ENCODE results near the gene DPH5.

The DPH5 gene

DNA sequence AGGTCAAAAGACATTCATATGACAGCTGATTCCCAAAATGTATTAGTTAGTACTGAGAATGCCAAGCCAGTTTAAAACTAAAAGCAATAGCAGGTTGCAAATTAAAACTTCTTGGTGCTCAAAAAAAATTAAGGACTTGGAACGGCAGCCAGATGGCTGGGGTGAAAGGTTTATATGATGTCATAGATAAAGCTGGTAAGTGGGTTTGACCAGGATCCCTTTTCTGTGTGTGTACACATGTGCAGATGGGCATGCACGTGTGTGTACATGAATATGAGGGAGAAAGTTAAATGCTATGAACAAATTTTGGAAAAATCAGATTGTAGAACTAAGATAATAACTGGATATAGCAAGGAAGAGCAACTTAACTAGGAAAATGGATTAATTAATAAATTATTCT lies 39.1 kb upstream of the DPH5 start:
- no peak for DNase-seq (ENCODE audit: low read depth)
- TF ChIP-seq, protein P1, sequence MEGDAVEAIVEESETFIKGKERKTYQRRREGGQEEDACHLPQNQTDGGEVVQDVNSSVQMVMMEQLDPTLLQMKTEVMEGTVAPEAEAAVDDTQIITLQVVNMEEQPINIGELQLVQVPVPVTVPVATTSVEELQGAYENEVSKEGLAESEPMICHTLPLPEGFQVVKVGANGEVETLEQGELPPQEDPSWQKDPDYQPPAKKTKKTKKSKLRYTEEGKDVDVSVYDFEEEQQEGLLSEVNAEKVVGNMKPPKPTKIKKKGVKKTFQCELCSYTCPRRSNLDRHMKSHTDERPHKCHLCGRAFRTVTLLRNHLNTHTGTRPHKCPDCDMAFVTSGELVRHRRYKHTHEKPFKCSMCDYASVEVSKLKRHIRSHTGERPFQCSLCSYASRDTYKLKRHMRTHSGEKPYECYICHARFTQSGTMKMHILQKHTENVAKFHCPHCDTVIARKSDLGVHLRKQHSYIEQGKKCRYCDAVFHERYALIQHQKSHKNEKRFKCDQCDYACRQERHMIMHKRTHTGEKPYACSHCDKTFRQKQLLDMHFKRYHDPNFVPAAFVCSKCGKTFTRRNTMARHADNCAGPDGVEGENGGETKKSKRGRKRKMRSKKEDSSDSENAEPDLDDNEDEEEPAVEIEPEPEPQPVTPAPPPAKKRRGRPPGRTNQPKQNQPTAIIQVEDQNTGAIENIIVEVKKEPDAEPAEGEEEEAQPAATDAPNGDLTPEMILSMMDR (IDR thresholded peaks at IDR 0.05; ENCODE audit: insufficient read depth, low read depth, low read length, missing control alignments): no peak
- no peak overlapping the region for H3K4me3 ChIP-seq (ENCODE audit: low read length)

DNA sequence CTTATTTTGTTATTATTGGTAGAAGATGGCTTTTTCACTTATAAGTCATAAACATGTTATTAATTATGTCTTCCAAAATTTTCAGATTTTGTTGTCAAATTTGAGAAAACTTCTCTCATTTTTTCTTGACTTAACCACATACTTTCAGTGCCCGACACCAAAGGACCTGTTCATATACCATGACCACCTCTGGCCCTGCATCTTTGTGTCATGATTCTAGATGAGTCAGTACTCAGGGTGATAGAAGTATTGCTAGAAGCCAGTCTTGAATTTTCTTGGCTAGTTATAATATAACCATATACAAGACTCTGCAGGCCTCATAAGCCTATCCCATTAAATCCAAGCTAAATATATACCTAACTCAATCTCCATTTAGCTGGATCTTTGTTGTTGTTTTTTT lies 35.4 kb upstream of the DPH5 start:
- DNase-seq (ENCODE audit: low read depth): no peak
- TF ChIP-seq, protein P1 (IDR thresholded peaks at IDR 0.05; ENCODE audit: insufficient read depth, low read depth, low read length, missing control alignments): no peak
- no peak overlapping the region for H3K4me3 ChIP-seq (ENCODE audit: low read length)

DNA sequence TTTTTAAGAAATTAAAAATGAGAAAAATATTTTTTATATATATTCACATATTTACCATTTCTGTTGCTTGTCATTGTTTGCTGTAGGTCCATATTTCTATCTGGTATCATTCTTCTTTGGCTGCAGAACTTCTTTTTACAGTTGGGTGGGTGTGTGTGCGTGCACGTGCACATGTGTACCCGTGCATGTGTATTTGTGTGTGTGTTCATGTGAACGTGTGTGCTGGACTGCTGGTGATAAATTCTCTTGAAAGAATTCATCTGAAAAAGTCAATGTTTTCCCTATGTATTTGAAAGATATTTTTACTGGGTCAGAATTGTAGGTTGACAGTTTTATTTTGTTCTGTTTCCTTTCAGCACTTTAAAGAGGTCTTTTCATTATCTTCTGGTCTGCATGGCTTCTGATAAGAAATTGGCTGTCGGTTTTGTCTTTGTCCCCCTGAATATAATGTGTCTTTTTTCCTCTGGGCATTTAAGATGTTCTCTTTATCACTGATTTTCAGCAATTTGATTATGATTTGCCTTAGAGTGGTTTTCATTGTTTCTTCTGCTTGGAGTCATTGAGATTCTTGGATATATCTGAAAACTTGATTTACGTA lies 34.5 kb upstream of the DPH5 start:
- DNase-seq (ENCODE audit: low read depth): no peak
- TF ChIP-seq, protein P1 (IDR thresholded peaks at IDR 0.05; ENCODE audit: insufficient read depth, low read depth, low read length, missing control alignments): no peak
- H3K4me3 ChIP-seq (ENCODE audit: low read length): no peak overlapping the region

DNA sequence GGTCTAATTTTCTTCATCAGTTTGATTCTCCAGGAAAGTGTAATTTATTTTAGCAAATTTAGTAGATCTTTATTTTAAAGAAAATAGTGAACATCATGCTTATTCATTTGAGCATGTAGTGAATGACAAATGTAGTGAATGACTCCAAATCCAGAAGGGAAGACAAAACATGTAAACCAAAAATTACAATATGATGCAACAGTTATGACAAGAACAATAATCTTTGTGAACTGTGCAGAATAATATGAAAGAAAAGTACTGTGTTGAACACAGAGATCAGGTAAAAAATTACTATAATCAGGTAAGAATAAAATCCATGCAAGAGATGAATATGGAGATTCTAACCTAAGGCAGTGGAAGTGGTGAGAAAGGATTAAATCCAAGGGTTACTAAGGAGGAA lies 30.0 kb upstream of the DPH5 start:
- no peak for DNase-seq (ENCODE audit: low read depth)
- TF ChIP-seq, protein P1 (IDR thresholded peaks at IDR 0.05; ENCODE audit: insufficient read depth, low read depth, low read length, missing control alignments): no peak
- no peak overlapping the region for H3K4me3 ChIP-seq (ENCODE audit: low read length)

DNA sequence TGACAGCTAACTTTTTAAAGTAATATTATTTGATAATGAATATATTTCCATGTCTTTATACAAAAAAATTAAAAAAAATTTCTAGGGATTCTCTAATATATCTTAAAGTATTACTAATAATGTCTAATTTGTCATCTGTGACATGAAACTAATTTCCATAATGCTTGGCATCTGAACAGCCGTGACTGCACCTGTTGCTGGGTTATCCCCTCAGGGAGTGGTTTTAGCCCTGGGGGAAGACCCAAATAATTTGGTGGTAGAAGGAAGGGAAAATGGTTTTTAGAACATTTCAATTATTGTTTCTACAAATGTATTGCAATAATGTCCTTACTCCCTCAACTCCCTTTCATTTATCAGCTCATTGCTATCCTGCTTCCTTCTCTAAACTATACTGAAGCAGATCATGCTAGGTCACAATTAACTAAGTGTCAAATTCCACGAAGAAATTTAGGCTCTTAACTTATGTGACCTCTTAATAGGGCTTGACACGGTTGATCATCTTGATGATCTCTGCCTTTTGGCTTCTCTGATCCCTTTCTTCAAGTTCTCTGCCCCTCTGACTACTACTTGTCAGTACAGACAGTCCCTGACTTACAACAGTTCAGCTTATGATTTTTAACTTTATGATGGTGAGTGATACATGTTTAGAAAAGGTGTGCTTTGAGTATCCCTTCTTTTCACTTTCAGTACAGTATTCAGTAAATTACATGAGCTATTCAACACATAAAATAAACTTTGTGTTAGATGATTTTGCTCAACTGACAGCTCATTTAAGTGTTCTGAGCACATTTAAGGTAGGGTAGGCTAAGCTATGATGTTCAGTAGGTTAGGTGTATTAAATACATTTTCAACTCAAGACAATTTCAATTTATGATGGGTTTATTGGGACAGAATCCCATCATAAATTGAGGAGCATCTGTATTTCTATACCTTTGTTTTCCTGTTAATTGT lies 26.4 kb upstream of the DPH5 start:
- no peak overlapping the region for H3K4me3 ChIP-seq (ENCODE audit: low read length)
- TF ChIP-seq, protein P1 (IDR thresholded peaks at IDR 0.05; ENCODE audit: insufficient read depth, low read depth, low read length, missing control alignments): no peak
- no peak for DNase-seq (ENCODE audit: low read depth)

DNA sequence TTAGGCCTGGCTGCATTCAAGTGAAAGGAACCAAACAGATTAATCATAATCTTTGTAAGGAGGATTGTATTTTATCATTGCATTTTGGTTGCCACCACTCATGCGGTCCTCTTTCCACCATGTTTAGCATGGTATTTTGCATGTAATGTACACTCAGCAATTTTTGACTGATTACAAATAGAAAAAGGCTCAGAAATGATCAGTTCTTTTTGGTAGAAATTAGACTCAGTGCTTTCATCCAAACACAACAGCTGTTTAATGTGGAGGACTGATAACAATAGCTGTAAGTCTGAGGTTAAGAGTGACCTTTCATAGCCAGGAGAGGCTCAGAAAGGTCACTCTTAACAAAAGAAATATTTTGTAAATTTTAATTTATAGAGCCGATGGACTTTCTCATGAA lies 25.3 kb upstream of the DPH5 start:
- no peak for DNase-seq (ENCODE audit: low read depth)
- no peak overlapping the region for H3K4me3 ChIP-seq (ENCODE audit: low read length)
- TF ChIP-seq, protein P1 (IDR thresholded peaks at IDR 0.05; ENCODE audit: insufficient read depth, low read depth, low read length, missing control alignments): no peak
